GM19452 (cell line): Measurements from ENCODE around the gene HERC2.
"Not testable (repeated sequence)": the region's sequence is repeated elsewhere in the genome, so short reads cannot be mapped to it uniquely, and the experiment has no call there.

Experiments used
- ATAC-seq: cut with Tn5 transposase; IDR thresholded peaks from one replicate; pipeline ENCODE4 v1.9.1; 2021; ENCODE audit not compliant: unreplicated experiment

HERC2 gene

DNA sequence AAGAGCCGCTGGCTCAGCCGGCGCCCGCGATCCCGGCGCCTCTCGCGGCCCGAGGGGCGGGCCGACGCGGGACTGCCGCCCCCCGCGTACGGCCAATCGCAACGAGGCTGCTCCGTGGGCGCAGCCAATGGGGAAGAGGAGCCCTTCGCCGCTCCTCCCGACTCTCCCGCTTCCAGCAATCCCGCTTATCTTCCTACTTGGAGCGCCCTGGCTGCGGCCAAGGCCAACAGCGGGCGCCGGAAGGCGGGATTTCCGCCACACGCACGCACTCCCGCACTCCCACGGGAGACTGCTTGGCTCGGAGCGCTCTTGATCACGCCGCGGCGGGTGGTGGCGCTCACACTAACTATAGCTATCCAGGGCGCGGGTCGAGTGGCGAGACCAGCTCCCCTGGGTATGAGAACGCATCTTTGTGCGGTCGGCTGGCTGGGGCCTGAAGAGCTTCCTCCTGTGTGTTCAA is at the start of gene HERC2:
Gene HERC2, minus strand, starts transcription at position 51 of the 460 bp plus-strand sequence. CDS start 746 bp downstream, outside the sequence.
- not testable (repeated sequence) for ATAC-seq

GRCh38 chr15:28365502-28365901 is 43.5 kb upstream of the HERC2 start:
- ATAC-seq = not testable (repeated sequence)

GRCh38 chr15:28357984-28358383 is 36.0 kb upstream of the HERC2 start, which contains the start of gene GOLGA6L24:
TSS of gene GOLGA6L24 (minus strand) at chr15:28358084. CDS start at chr15:28358023, 61 bp downstream.
- ATAC-seq = not testable (repeated sequence)

- ATAC-seq = not testable (repeated sequence)
These were observed 461 bp downstream of the HERC2 start for GRCh38 chr15:28321358-28322078.

DNA sequence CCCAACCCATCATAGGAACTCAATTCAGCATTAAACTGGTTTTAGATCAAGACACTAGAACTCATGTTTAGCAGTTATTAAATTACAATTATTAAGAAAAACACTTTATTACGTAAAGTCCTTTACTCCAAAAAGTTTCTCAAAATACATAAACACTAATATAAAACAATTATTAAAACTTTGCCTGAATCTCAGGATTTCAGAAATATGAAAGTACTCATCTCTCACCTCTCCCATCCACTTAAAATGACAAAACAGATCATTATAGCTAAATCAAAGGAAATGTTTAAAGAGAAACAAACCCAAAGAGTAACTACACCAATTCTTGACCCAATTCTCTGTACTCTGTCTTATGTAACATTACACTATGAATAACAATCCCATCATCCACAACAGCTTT is 2.3 kb downstream of the HERC2 start:
- not testable (repeated sequence) for ATAC-seq

GRCh38 chr15:28318828-28319227 is 3.2 kb downstream of the HERC2 start:
- not testable (repeated sequence) for ATAC-seq

DNA sequence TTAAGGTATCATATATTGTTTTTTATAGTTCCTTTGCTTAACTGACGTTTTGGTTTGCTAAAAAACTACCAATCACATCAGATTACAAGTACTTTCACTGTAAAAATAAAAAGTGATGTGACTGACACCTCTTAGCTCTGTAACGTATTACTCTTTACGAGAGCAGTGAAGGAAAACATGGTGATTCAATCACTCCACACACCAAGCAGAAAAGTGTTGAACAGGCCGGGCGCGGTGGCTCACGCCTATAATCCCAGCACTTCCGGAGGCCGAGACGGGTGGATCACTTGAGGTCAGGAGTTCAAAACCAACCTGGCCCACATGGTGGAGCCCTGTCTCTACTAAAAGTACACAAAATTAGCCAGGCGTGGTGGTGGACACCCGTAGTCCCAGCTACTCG is 3.9 kb downstream of the HERC2 start:
- not testable (repeated sequence) for ATAC-seq

GRCh38 chr15:28316958-28317357 is 5.0 kb downstream of the HERC2 start:
- ATAC-seq = not testable (repeated sequence)

GRCh38 chr15:28310454-28310853 is 11.5 kb downstream of the HERC2 start:
- ATAC-seq = not testable (repeated sequence)

DNA sequence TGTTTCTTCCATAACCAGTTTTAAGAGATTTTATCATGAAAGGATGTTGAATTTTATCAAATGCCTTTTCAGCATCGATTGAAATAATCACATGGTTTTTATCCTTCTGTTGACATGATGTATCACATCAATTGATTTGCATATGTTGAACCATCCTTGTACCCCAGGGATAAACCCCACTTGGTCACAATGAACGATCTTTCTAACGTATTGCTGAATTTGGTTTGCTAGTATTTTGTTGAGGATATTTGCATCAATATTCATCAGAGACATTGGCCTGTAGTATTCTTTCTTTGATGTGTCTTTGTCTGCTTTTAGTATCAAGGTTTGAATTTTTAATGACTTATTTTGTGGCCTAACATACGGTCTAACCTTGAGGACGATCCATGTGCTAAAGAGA is 13.3 kb downstream of the HERC2 start:
- not testable (repeated sequence) for ATAC-seq

GRCh38 chr15:28305700-28306099 is 16.3 kb downstream of the HERC2 start:
- ATAC-seq = not testable (repeated sequence)

DNA sequence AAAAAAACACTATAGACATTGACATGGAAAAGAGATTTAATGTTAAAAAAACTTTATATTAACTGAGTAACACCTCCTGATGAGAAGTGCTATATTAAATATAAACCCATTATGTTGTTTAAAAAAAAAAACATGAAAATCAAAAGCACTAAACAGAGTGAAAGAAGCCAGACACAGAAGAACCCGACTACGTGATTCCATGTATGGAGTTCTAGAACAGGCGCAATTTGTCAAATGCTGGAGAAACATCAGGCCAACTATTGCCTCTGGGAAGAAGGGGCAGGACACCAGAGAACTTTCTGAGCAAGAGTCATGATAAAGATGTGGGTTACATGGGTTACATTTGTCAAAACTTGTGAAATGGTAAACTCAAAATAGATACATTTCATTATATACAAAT is 24.5 kb downstream of the HERC2 start:
- ATAC-seq = not testable (repeated sequence)

- ATAC-seq = not testable (repeated sequence)
These were observed 25.2 kb downstream of the HERC2 start for GRCh38 chr15:28296814-28297213.

DNA sequence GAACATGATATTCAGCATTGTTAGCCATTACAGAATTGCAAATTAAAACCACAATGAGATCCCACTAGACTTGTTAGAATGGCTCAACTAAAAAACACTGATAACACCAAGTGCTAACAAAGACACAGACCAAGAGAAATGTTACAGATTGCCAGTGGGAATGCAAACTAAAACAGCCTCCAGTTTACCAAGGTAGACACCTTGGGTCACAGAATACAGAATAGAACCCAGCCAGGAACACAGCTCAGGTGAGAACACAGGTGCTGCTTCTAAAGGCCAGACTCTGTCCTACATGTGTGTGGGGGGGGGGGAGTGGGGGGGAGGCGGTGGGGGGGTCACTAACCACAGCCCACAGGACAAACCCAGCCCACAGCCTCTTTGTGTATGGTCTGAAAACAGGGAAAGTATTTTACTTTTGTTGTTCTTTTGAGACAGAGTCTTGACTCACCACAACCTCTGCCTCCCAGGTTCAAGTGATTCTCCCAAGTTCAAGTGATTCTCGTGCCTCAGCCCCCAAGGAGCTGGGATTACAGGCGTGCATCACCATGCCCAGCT is 26.9 kb downstream of the HERC2 start:
- not testable (repeated sequence) for ATAC-seq

- ATAC-seq = not testable (repeated sequence)
These were observed 27.4 kb downstream of the HERC2 start for GRCh38 chr15:28294560-28294959.

GRCh38 chr15:28289694-28290463 is 32.1 kb downstream of the HERC2 start:
- ATAC-seq = peak; percentile 32

DNA sequence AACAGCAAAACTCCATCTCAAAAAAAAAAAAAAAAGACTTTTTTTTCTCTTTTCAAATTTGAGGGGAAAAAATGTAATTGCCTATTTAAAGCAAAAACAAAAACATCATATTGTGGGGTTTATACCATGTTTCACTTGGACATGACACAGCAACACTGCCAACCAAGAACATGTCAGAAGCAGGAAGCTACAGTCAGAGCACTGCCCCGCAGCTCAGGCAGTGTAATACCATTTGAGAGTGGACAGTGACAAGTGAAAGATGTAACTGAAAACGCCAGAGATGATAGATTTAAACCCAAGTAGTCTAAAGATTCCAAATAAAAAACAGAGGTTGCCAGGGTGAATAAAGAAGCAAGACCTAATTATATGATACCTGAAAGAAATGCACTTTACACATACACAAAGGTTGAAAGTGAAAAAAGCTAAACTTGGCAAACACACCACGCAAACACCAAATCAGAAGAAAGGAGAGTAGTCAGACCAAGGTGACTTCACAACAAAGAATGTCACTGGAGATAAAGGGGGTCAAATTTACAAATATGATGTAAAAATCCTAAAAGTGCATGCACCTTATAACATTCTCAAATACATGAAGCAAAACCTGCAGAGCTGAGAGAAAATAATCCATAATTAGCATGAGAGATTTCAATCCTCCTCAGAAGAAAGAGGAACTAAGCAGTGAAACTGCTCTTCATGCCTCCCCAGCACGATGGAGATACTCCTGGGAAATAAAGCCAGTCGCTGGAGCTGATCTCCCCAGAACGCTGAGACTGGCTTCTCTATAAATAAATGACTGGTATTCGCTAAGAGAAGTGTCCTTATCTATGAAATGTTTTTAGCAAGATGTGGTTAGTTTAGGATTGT is 32.9 kb downstream of the HERC2 start:
- peak; percentile 66 for ATAC-seq

DNA sequence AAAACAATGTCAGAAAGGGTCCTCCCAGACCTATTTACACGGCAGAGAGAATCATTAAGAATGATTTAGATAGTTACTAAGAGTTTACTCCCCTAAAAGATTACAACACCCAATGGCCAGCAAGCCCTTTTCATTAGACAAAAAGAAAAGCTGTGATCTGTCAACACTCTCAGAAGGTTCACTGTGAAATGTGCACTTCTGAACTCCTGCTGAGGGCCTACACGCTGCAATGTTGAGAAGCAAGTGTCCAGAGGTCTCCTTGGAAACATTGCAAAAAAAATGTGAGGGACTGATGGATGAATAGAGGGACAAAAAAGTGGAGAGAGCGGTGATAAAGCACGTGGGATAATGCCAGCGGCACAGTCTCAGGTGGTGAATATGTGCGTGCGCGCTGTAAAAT is 35.3 kb downstream of the HERC2 start:
- ATAC-seq = not testable (repeated sequence)

DNA sequence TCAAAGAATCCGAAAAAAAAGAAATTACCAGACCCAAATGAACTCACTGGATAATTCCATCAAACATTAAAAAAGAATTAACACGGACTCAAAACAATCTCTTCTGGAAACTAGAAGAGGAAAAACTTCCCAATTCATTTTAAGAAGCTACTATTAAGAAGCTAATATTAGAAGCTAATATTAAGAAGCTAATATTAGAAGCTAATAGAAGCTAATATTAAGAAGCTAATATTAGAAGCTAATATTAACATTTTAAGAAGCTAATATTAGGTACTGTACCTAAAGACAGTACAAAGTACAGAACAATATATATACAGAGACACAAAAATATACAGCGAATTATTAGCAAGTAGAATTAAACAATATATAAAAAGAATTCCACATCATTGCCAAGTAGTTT is 35.9 kb downstream of the HERC2 start:
- ATAC-seq = no peak

DNA sequence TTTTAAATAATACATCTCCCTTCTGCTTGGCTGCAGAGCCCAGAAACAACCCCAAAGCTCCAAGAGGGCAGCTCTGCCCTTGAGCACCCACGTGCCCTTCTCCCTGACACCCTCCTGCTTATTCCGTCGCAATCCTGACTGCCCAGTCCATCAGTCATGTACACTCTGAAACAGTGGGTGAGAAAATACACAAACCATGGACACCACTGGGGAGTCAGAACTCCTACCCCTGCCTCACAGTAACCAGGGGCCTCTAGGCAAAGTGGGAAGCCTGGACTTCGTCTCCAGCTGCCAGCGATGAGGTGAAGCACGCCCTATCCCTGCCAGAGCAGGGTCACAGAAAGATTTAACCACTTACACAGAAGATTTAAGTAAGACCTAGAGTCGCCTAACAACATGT is 40.1 kb downstream of the HERC2 start:
- no peak for ATAC-seq

- ATAC-seq = no peak
These were observed 47.3 kb downstream of the HERC2 start for GRCh38 chr15:28274635-28275034.
